ENCODE data around the gene ANGPT4.

DNA sequence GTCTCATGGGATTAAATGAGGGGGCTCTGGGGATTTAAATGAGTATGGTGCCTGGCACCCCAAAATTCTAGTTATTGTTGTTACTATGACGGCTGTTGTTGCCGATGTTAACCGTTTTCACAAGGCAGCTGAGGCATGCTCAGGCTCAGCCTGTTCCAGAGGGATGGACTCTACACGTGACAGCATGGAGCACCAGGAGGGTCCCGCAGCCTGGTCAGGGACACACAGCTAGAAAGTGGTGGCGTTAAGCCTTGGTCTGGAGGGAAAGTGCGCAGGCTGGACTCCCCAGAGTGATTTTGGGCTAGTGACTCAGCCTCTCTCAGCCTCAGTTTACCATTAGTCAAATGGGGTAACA is 75.7 kb downstream of the ANGPT4 start:
- TF ChIP-seq EZH2 (IDR thresholded peaks at IDR 0.05; ENCODE audit: borderline replicate concordance, low read depth, low read length, severe bottlenecking), result no peak
- no peak for TF ChIP-seq CTCF (IDR thresholded peaks at IDR 0.05; ENCODE audit: borderline replicate concordance, extremely low read depth, low read length, poor library complexity, severe bottlenecking)
